GM21367 (cell line): ENCODE results near the gene PRADC1.
"Not testable (repeated sequence)": the region's sequence is repeated elsewhere in the genome, so short reads cannot be mapped to it uniquely, and the experiment has no call there.

Experiments
- ATAC-seq: cut with Tn5 transposase; IDR thresholded peaks from one replicate; pipeline ENCODE4 v1.9.1; 2021; ENCODE audit not compliant: unreplicated experiment

The PRADC1 gene

GRCh38 chr2:73233154-73233931, at the start of gene PRADC1:
Gene PRADC1, minus strand, starts transcription at chr2:73233239. Its CDS starts 79 bp downstream, at chr2:73233160.
- ATAC-seq = peak; percentile 88

GRCh38 chr2:73281244-73281643, 48.2 kb upstream of the PRADC1 start:
- no peak for ATAC-seq

GRCh38 chr2:73279852-73280251, 46.8 kb upstream of the PRADC1 start:
- ATAC-seq = no peak

GRCh38 chr2:73272270-73272669, 39.2 kb upstream of the PRADC1 start:
- no peak for ATAC-seq

- ATAC-seq = no peak
Measured at GRCh38 chr2:73269686-73270465, 36.8 kb upstream of the PRADC1 start.

- no peak for ATAC-seq
Measured at GRCh38 chr2:73268830-73269685, 36.0 kb upstream of the PRADC1 start.

- no peak for ATAC-seq
Measured at GRCh38 chr2:73268366-73268829, 35.4 kb upstream of the PRADC1 start.

GRCh38 chr2:73267008-73267407, 34.0 kb upstream of the PRADC1 start:
- ATAC-seq = no peak

GRCh38 chr2:73266061-73266901, 33.2 kb upstream of the PRADC1 start:
- no peak for ATAC-seq

GRCh38 chr2:73265298-73266060, 32.4 kb upstream of the PRADC1 start:
- no peak for ATAC-seq

- no peak for ATAC-seq
Measured at GRCh38 chr2:73264783-73265182, 31.7 kb upstream of the PRADC1 start.

GRCh38 chr2:73264332-73264606, 31.2 kb upstream of the PRADC1 start:
- no peak for ATAC-seq

- no peak for ATAC-seq
Measured at GRCh38 chr2:73263540-73264331, 30.7 kb upstream of the PRADC1 start.

- ATAC-seq = not testable (repeated sequence)
Measured at GRCh38 chr2:73262691-73263429, 29.8 kb upstream of the PRADC1 start.

- no peak for ATAC-seq
Measured at GRCh38 chr2:73262108-73262651, 29.1 kb upstream of the PRADC1 start.

GRCh38 chr2:73260338-73260984, 27.4 kb upstream of the PRADC1 start:
- ATAC-seq = no peak

GRCh38 chr2:73259704-73260337, 26.8 kb upstream of the PRADC1 start:
- no peak for ATAC-seq
